H1 (cell line): Measurements from ENCODE around the gene MT2A. TPM values are rescaled to one million over a fixed set of nuclear protein-coding genes. Genes with fewer than 3 reads are reported as not detected.

Experiments
- CTCF ChIA-PET: fragments of 300-600 bp; sonication (Branson Sonifier 250); formaldehyde crosslinking; loops from one replicate; lab custom pipeline; 2021; ENCODE audit not compliant: partially characterized antibody; lab: Charles Lee
- POLR2A ChIA-PET: fragments of 300-600 bp; sonication (Branson Sonifier 250); formaldehyde crosslinking; loops from one replicate; lab custom pipeline; 2021; ENCODE audit warnings: inconsistent platforms; ENCODE audit not compliant: partially characterized antibody; lab: Charles Lee
- DNase-seq, 2 experiments: peaks; one replicate each; pipeline versions ENCODE4 v3.0.0 to v3.0.0-alpha.2; 2010 to 2022; ENCODE audit warnings: low spot score in 2 of 2, low read depth in 1 of 2, mixed read lengths in 1 of 2
- FAIRE-seq: peaks from 2 replicates; lab custom pipeline; 2011; peaks lifted over from hg19 to GRCh38; lab: Jason Lieb, UNC
- H2AFZ ChIP-seq: 2 replicates; pipeline ENCODE4 v1.8.1; 2012; ENCODE audit warnings: low read length, inconsistent platforms
- H2AK5ac ChIP-seq: 2 replicates; pipeline ENCODE4 v1.6.1; 2013; ENCODE audit warnings: low read depth, low read length
- H2BK120ac ChIP-seq: replicated peaks from 2 replicates; pipeline ENCODE3; 2013; ENCODE audit warnings: low read depth, low read length, inconsistent platforms
- H2BK12ac ChIP-seq: 2 replicates; pipeline ENCODE4 v1.6.1; 2013; ENCODE audit warnings: low read depth, low read length
- H2BK15ac ChIP-seq: 2 replicates; pipeline ENCODE4 v1.6.1; 2013; ENCODE audit warnings: low read length
- H2BK20ac ChIP-seq: 2 replicates; pipeline ENCODE4 v1.6.1; 2013; ENCODE audit warnings: low read length
- H2BK5ac ChIP-seq: 2 replicates; pipeline ENCODE4 v1.6.1; 2013; ENCODE audit warnings: low read depth, low read length
- H3K14ac ChIP-seq: 2 replicates; pipeline ENCODE4 v1.6.1; 2013; ENCODE audit warnings: inconsistent platforms; ENCODE audit not compliant: insufficient read length
- H3K18ac ChIP-seq: 2 replicates; pipeline ENCODE4 v1.6.1; 2013; ENCODE audit warnings: low read length; ENCODE audit errors: extremely low read depth
- H3K23ac ChIP-seq: 2 replicates; pipeline ENCODE4 v1.6.1; 2013; ENCODE audit warnings: inconsistent platforms; ENCODE audit not compliant: insufficient read length
- H3K23me2 ChIP-seq: 2 replicates; pipeline ENCODE4 v1.6.1; 2013; ENCODE audit warnings: low read depth, low read length
- H3K27ac ChIP-seq: 2 replicates; pipeline ENCODE4 v1.6.1; 2011; ENCODE audit warnings: low read depth, low read length, inconsistent platforms
- H3K27me3 ChIP-seq, 4 experiments: replicated peaks in 1 of 4; 1 replicate in 1 of 4; 2 replicates in 3 of 4; pipeline versions ENCODE4 v1.6.1 to v1.8.1; 2011 to 2013; ENCODE audit warnings: low read length in 3 of 4, mild to moderate bottlenecking in 3 of 4, inconsistent platforms in 2 of 4, mixed read lengths in 2 of 4, moderate library complexity in 1 of 4; ENCODE audit not compliant: control insufficient read depth in 3 of 4, insufficient read depth in 3 of 4; ENCODE audit errors: extremely low read depth in 1 of 4
- H3K36me3 ChIP-seq, 4 experiments: 2 replicates each; pipeline versions ENCODE4 v1.6.1 to v1.8.1; 2011 to 2013; ENCODE audit warnings: mild to moderate bottlenecking in 4 of 4, low read length in 3 of 4, moderate library complexity in 2 of 4, control low read depth in 1 of 4, inconsistent platforms in 1 of 4; ENCODE audit not compliant: insufficient read depth in 4 of 4, control insufficient read depth in 2 of 4
- H3K4ac ChIP-seq: replicated peaks from 2 replicates; pipeline ENCODE3; 2013; ENCODE audit warnings: low read length, low read depth, mixed read lengths, inconsistent platforms; ENCODE audit not compliant: insufficient read length
- H3K4me1 ChIP-seq, 4 experiments: replicated peaks in 1 of 4; 1 replicate in 1 of 4; 2 replicates in 3 of 4; pipeline versions ENCODE4 v1.6.1 to v1.8.1; 2011 to 2013; ENCODE audit warnings: low read length in 3 of 4, inconsistent platforms in 2 of 4, mixed read lengths in 1 of 4; ENCODE audit not compliant: insufficient read depth in 4 of 4, control insufficient read depth in 3 of 4
- H3K4me2 ChIP-seq, 2 experiments: 2 replicates each; pipeline versions ENCODE4 v1.6.1 to v1.8.1; 2011 to 2013; ENCODE audit warnings: low read depth in 2 of 2, low read length in 2 of 2, control low read depth in 1 of 2, inconsistent platforms in 1 of 2, mild to moderate bottlenecking in 1 of 2; ENCODE audit not compliant: insufficient read depth in 1 of 2
- H3K4me3 ChIP-seq, 4 experiments: fragments of 200-600, 300-600 bp in 1 of 4; sonication (generic), shearing (Covaris generic), sonication (Bioruptor Twin) in 1 of 4; 2 replicates each; pipeline versions ENCODE4 v1.5.1 to v1.8.1; 2011 to 2016; ENCODE audit warnings: low read length in 4 of 4, low read depth in 3 of 4, control low read depth in 2 of 4, inconsistent platforms in 2 of 4, mild to moderate bottlenecking in 2 of 4, mixed read lengths in 1 of 4, moderate library complexity in 1 of 4; ENCODE audit not compliant: insufficient read depth in 2 of 4; ENCODE audit errors: extremely low read depth in 1 of 4
- H3K56ac ChIP-seq: replicated peaks from 2 replicates; pipeline ENCODE3; 2013; ENCODE audit warnings: low read depth, mild to moderate bottlenecking, mixed read lengths, low read length, inconsistent platforms; ENCODE audit not compliant: insufficient read length
- H3K79me1 ChIP-seq: 2 replicates; pipeline ENCODE4 v1.6.1; 2013; ENCODE audit warnings: low read depth, low read length, control low read depth
- H3K79me2 ChIP-seq, 2 experiments: 2 replicates each; pipeline versions ENCODE4 v1.6.1 to v1.8.1; 2012 to 2013; ENCODE audit warnings: low read length in 2 of 2, mild to moderate bottlenecking in 2 of 2, inconsistent platforms in 1 of 2; ENCODE audit not compliant: insufficient read depth in 2 of 2, control insufficient read depth in 1 of 2
- H3K9ac ChIP-seq, 4 experiments: replicated peaks in 1 of 4; 1 replicate in 1 of 4; 2 replicates in 3 of 4; pipeline versions ENCODE4 v1.6.1 to v1.8.1; 2011 to 2013; ENCODE audit warnings: low read depth in 3 of 4, low read length in 3 of 4, control low read depth in 2 of 4, mild to moderate bottlenecking in 2 of 4, moderate library complexity in 2 of 4, inconsistent platforms in 1 of 4; ENCODE audit errors: extremely low read depth in 1 of 4
- H3K9me3 ChIP-seq, 2 experiments: 2 replicates each; pipeline versions ENCODE4 v1.6.1 to v1.8.1; 2012 to 2013; ENCODE audit warnings: mild to moderate bottlenecking in 2 of 2, moderate library complexity in 2 of 2, control low read depth in 1 of 2, inconsistent platforms in 1 of 2, low read depth in 1 of 2, low read length in 1 of 2, mixed read lengths in 1 of 2; ENCODE audit not compliant: insufficient read depth in 2 of 2
- H4K20me1 ChIP-seq, 2 experiments: replicated peaks in 1 of 2; 2 replicates each; pipeline versions ENCODE3 to v1.8.1; 2011 to 2013; ENCODE audit warnings: inconsistent platforms in 2 of 2, low read length in 2 of 2, mild to moderate bottlenecking in 1 of 2; ENCODE audit not compliant: insufficient read depth in 2 of 2, control insufficient read depth in 1 of 2
- H4K5ac ChIP-seq: 2 replicates; pipeline ENCODE4 v1.6.1; 2013; ENCODE audit warnings: low read length, low read depth, mixed read lengths, inconsistent platforms; ENCODE audit not compliant: insufficient read length
- H4K8ac ChIP-seq: 2 replicates; pipeline ENCODE4 v1.8.0; 2013; ENCODE audit warnings: mild to moderate bottlenecking, moderate library complexity, low read length, inconsistent platforms; ENCODE audit not compliant: insufficient read depth; ENCODE audit errors: extremely low read depth
- H4K91ac ChIP-seq: replicated peaks from 2 replicates; pipeline ENCODE3; 2013; ENCODE audit warnings: low read length, mixed read lengths, inconsistent platforms; ENCODE audit not compliant: insufficient read length
- CBX8 ChIP-seq: fragments of 300-800, 300-1000 bp; sonication (generic); IDR thresholded peaks from 2 replicates; pipeline ENCODE4 v1.7.1; 2016; ENCODE audit warnings: low read depth, low read length, borderline replicate concordance
- CEBPB ChIP-seq: IDR thresholded peaks from 2 replicates; pipeline ENCODE4 v1.6.1; 2012; ENCODE audit warnings: low read depth, low read length
- CREB1 ChIP-seq: IDR thresholded peaks from 2 replicates; pipeline ENCODE4 v1.6.1; 2012; ENCODE audit warnings: inconsistent platforms
- KDM1A ChIP-seq: fragments of 200-600, 300-600 bp; sonication (generic); IDR thresholded peaks from 2 replicates; pipeline ENCODE4 v1.7.1; 2016; ENCODE audit warnings: mild to moderate bottlenecking, low read length, borderline replicate concordance
- PHF8 ChIP-seq: fragments of 200-600 bp; sonication (generic); conservative IDR thresholded peaks from 2 replicates; pipeline ENCODE4 v1.7.1; 2012; ENCODE audit warnings: low read depth, mild to moderate bottlenecking, inconsistent platforms, low read length, moderate library complexity
- POLR2A ChIP-seq, 2 experiments: IDR thresholded peaks; 1 replicate in 1 of 2; 2 replicates in 1 of 2; pipeline ENCODE4 v1.6.1; 2011; ENCODE audit warnings: low read depth in 2 of 2, low read length in 2 of 2, mild to moderate bottlenecking in 2 of 2; ENCODE audit errors: control extremely low read depth in 1 of 2
- POU5F1 ChIP-seq: IDR thresholded peaks from 2 replicates; pipeline ENCODE4 v1.6.1; 2011; ENCODE audit warnings: low read depth, mild to moderate bottlenecking, low read length, moderate library complexity
- WGBS, 2 experiments: shearing (Covaris generic) in 1 of 2; methylation state at CpG; one replicate each; pipeline versions ENCODE4 v1.1.6 to v1.1.7; 2013 to 2015; ENCODE audit warnings: low lambda C conversion rate in 2 of 2, mixed read lengths in 2 of 2, inconsistent platforms in 1 of 2, low coverage in 1 of 2, missing lambda C conversion rate in 1 of 2; ENCODE audit not compliant: insufficient replicate concordance in 2 of 2, insufficient coverage in 1 of 2, insufficient read length in 1 of 2; ENCODE audit errors: extremely low coverage in 1 of 2, missing lambda C conversion rate in 1 of 2; 5-methylcytosine and 5-hydroxymethylcytosine counted together
- polyA plus RNA-seq, 7 experiments: library from polyadenylated mRNA; depleted of rRNA in 3 of 7; stranded (reverse) in 5 of 7; unstranded in 2 of 7; fragments of >200 nt in 5 of 7; fragments of 200-250 nt in 2 of 7; gene quantifications; 1 replicate in 5 of 7; 2 replicates in 1 of 7; 4 replicates in 1 of 7; pipeline versions ENCODE4 v1.2.1 to v1.2.3, GENCODE V29; 2011 to 2013; ENCODE audit warnings: missing spikeins in 2 of 7, mixed read lengths in 2 of 7
- total RNA-seq: library from RNA; stranded (reverse); fragmentation: NEBNext Ultra II Directional; extraction: Animal tissue kit (Norgen Biotek cat#: 25700); gene quantifications from 2 replicates; pipeline ENCODE4 v1.2.1, GENCODE V29; 2021

The MT2A gene
- total and polyA plus RNA-seq, 2 of the 8 experiments (the other 6 are each of a cell fraction or from before 2014, with no cell fraction given): 9.5 to 30.1 TPM

- Histone ChIP-seq H4K8ac (no peak overlapping the region), H3K56ac (no peak overlapping the region), H2BK5ac (no peak overlapping the region), H3K14ac (no peak overlapping the region), H3K9ac (no peak overlapping the region), H3K23ac (no peak overlapping the region), H3K18ac (no peak overlapping the region), H4K91ac (no peak overlapping the region), H3K4me2 (no peak overlapping the region; a peak in 1 of 4 replicates), H2BK20ac (no peak overlapping the region), H4K20me1 (peaks cover 14 to 32% of the 10 kb centered on the region in 2 experiments), H3K9me3 (no peaks in the 10 kb centered on the region), H2BK12ac (no peak overlapping the region; the same call in 1 of the 2 replicates), H3K4me3 (no peak overlapping the region), H2AK5ac (no peak overlapping the region), H2BK120ac (no peak overlapping the region), H3K23me2 (peaks cover 9% of the 10 kb centered on the region), H3K36me3 (no peaks in the 10 kb centered on the region; a peak in 1 of 8 replicates), H2BK15ac (no peak overlapping the region; the same call in 1 of the 2 replicates), H2AFZ (no peak overlapping the region), H3K79me2 (no peaks in the 10 kb centered on the region), H3K79me1 (no peaks in the 10 kb centered on the region), H3K4me1 (peaks cover 1 to 18% (median 7%) of the 10 kb centered on the region in 4 experiments), H3K27ac (no peak overlapping the region), H3K27me3 (peaks cover 96 to 100% (median 100%) of the 10 kb centered on the region in 4 experiments), H3K4ac (no peak overlapping the region), H4K5ac (no peak overlapping the region)
- DNase-seq (no peak), FAIRE-seq (no peak)
- 40% methylated on average over 7 of the region's 7 CpGs; no CpG with 5 or more reads in 1 of the 2 experiments for WGBS, 2 experiments
- ChIA-PET POLR2A (interaction anchor here (0.6 to 2.2 kb wide), 6 partner anchors 10 to 40 kb away, joined by 3 to 8 read pairs (median 4); partner anchors contain the start of genes MT1G and MT1H), CTCF (interaction anchor here (1.0 to 1.8 kb wide), 5 partner anchors 9 to 46 kb away, joined by 3 to 7 read pairs (median 3); no protein-coding TSS in a partner anchor)
- no peak for TF ChIP-seq KDM1A
- no peak for TF ChIP-seq CREB1
- TF ChIP-seq POLR2A (IDR thresholded peaks at IDR 0.05; ENCODE audit: control extremely low read depth in 1 of 2, low read depth in 2 of 2, low read length in 2 of 2): no peak
- no peak for TF ChIP-seq POU5F1
- no peak for TF ChIP-seq PHF8
- no peak for TF ChIP-seq CEBPB
- no peak; the same call in 1 of the 2 replicates for TF ChIP-seq CBX8
Observed at GRCh38 chr16:56633535-56633934, 25.2 kb downstream of the MT2A start.
